Sigmoid colon (tissue), 7 donors: ENCODE results near the gene CARD19. TPM values are rescaled to one million over a fixed set of nuclear protein-coding genes. Genes with fewer than 3 reads are reported as not detected.

Experiments used
- DNase-seq: peaks from one replicate; pipeline ENCODE4 v3.0.0-alpha.2; 2019
- H3K27ac ChIP-seq, 4 donors: fragments of 200-600 bp; sonication (generic); one replicate each; pipeline ENCODE4 v1.5.1; 2016 to 2019; ENCODE audit warnings: mild to moderate bottlenecking in 1 of 4
- H3K27me3 ChIP-seq, 3 donors: fragments of 200-600 bp; sonication (generic); one replicate each; pipeline ENCODE4 v1.5.1; 2019; ENCODE audit warnings: mild to moderate bottlenecking in 1 of 3
- H3K36me3 ChIP-seq, 4 donors: fragments of 200-600 bp; sonication (generic); one replicate each; pipeline ENCODE4 v1.5.1; 2016 to 2019
- H3K4me1 ChIP-seq, 4 donors: fragments of 200-600 bp; sonication (generic); one replicate each; pipeline ENCODE4 v1.5.1; 2017 to 2019
- H3K4me3 ChIP-seq, 4 donors: fragments of 200-600 bp; sonication (generic); one replicate each; pipeline ENCODE4 v1.5.1; 2017 to 2019; ENCODE audit warnings: mild to moderate bottlenecking in 2 of 4, moderate library complexity in 1 of 4
- H3K9me3 ChIP-seq, 4 donors: fragments of 200-600 bp in 3 of 4; sonication (generic) in 3 of 4; one replicate each; pipeline versions ENCODE4 v1.5.1 to v1.6.1; 2013 to 2019
- CTCF ChIP-seq, 4 experiments: fragments of 450-650 bp in 3 of 4; fragments of 200-600 bp in 1 of 4; IDR thresholded peaks; one replicate each; pipeline ENCODE4 v1.5.1; 2016 to 2019; ENCODE audit warnings: antibody characterized with exemption in 4 of 4, mild to moderate bottlenecking in 3 of 4, moderate library complexity in 2 of 4
- EP300 ChIP-seq, 4 donors: sonication (generic); formaldehyde crosslinking; IDR thresholded peaks; one replicate each; pipeline ENCODE4 v1.6.1; 2017; ENCODE audit warnings: antibody characterized with exemption in 4 of 4
- POLR2A ChIP-seq, 2 donors: fragments of 450-650 bp; IDR thresholded peaks; one replicate each; pipeline ENCODE4 v1.6.1; 2016; ENCODE audit warnings: antibody characterized with exemption in 2 of 2, mild to moderate bottlenecking in 2 of 2, moderate library complexity in 2 of 2
- POLR2AphosphoS5 ChIP-seq, 4 donors: sonication (generic); formaldehyde crosslinking; IDR thresholded peaks; one replicate each; pipeline ENCODE4 v1.6.1; 2017; ENCODE audit warnings: antibody characterized with exemption in 4 of 4
- WGBS, 2 donors: extraction: QIAGEN DNeasy Blood & Tissue Kit; methylation state at CpG; one replicate each; pipeline ENCODE4 v1.1.7; 2013; 5-methylcytosine and 5-hydroxymethylcytosine counted together
- intact Hi-C: fragments of 100-400 bp; cut with DNase I; formaldehyde crosslinking; loops from one replicate; pipeline ENCODE4 v1.15.1; 2023
- polyA plus RNA-seq, 3 donors: library from polyadenylated mRNA; stranded (reverse); fragments of 200-250 nt; gene quantifications; one replicate each; pipeline ENCODE4 v1.2.3, GENCODE V29; 2013
- total RNA-seq, 4 donors: library from RNA; depleted of rRNA; stranded (reverse); fragments of >200 nt; gene quantifications; one replicate each; pipeline ENCODE4 v1.1.0, GENCODE V29; 2016
- donor health status: healthy with polysubstance abuse.
- donor health status: Bipolar disorder and iron deficiency.
- donor health status: healthy.

The CARD19 gene
- total and polyA plus RNA-seq, 7 donors: 51.2 to 88.4 (median 82.3) TPM

GRCh38 chr9:93057042-93057702 lies 38.8 kb upstream of the CARD19 start:
- intact Hi-C loops: no loop called here
- Histone ChIP-seq H3K9me3 (no peaks in the 10 kb centered on the region), H3K27ac (no peak overlapping the region), H3K27me3 (no peaks in the 10 kb centered on the region), H3K4me1 (peaks cover 0 to 36% (median 23%) of the 10 kb centered on the region in 4 donors), H3K36me3 (no peaks in the 10 kb centered on the region), H3K4me3 (no peak overlapping the region)
- WGBS, 2 donors: 82 to 86% methylated on average over 8 of the region's 8 CpGs
- TF ChIP-seq CTCF (IDR thresholded peaks at IDR 0.05) (no peak), POLR2A (IDR thresholded peaks at IDR 0.05) (no peak), POLR2AphosphoS5 (IDR thresholded peaks at IDR 0.05) (no peak), EP300 (IDR thresholded peaks at IDR 0.05) (no peak)
- no peak for DNase-seq

- Histone ChIP-seq H3K9me3 (no peaks in the 10 kb centered on the region), H3K27ac (peak overlapping the region in 3 of 4 donors; percentile 18 to 52 (median 42)), H3K4me1 (peaks cover 0 to 36% (median 23%) of the 10 kb centered on the region in 4 donors), H3K4me3 (peak overlapping the region in 2 of 4 donors; percentile 46 to 60), H3K36me3 (no peaks in the 10 kb centered on the region), H3K27me3 (no peaks in the 10 kb centered on the region)
- intact Hi-C loops: no loop called here
- no peak for TF ChIP-seq CTCF (IDR thresholded peaks at IDR 0.05)
- DNase-seq: no peak
- 56% methylated on average over 14 of the region's 14 CpGs for WGBS, 2 donors
Observed at GRCh38 chr9:93057703-93058354, 38.2 kb upstream of the CARD19 start.

- WGBS, 2 donors: 1% methylated on average over 55 of the region's 55 CpGs
- TF ChIP-seq EP300 (IDR thresholded peaks at IDR 0.05) (no peak), POLR2AphosphoS5 (IDR thresholded peaks at IDR 0.05) (no peak), POLR2A (IDR thresholded peaks at IDR 0.05) (no peak), CTCF (IDR thresholded peaks at IDR 0.05) (no peak)
- Histone ChIP-seq H3K27me3 (no peaks in the 10 kb centered on the region), H3K27ac (peak within 1 kb of the TSS in 3 of 4 donors; percentile 18 to 52 (median 42)), H3K4me1 (peaks cover 0 to 36% (median 23%) of the 10 kb centered on the region in 4 donors), H3K9me3 (no peaks in the 10 kb centered on the region), H3K36me3 (no peaks in the 10 kb centered on the region), H3K4me3 (peak within 1 kb of the TSS; percentile 36 to 60 (median 50))
- peak; percentile 83 for DNase-seq
- intact Hi-C loops: no loop called here
Observed at GRCh38 chr9:93058355-93059010, 37.5 kb upstream of the CARD19 start, which contains the start of gene SUSD3. Gene SUSD3 (plus strand): TSS chr9:93058701. CDS start chr9:93058743, 42 bp downstream.

- 15 to 18% methylated on average over 53 of the region's 53 CpGs for WGBS, 2 donors
- intact Hi-C loops: no loop called here
Observed at GRCh38 chr9:93059011-93059714, 36.9 kb upstream of the CARD19 start.

More at GRCh38 chr9:93059011-93059714, 36.9 kb upstream of the CARD19 start:
- TF ChIP-seq POLR2A (IDR thresholded peaks at IDR 0.05): no peak
- TF ChIP-seq CTCF (IDR thresholded peaks at IDR 0.05): no peak
- Histone ChIP-seq H3K4me3 (peak overlapping the region; percentile 36 to 60 (median 50)), H3K9me3 (no peaks in the 10 kb centered on the region), H3K27me3 (no peaks in the 10 kb centered on the region), H3K36me3 (no peaks in the 10 kb centered on the region), H3K27ac (peak overlapping the region; percentile 12 to 52 (median 30)), H3K4me1 (peaks cover 0 to 36% (median 23%) of the 10 kb centered on the region in 4 donors)
- no peak for DNase-seq
